K562 (cell line): ENCODE results near the gene AKR1A1. TPM values are rescaled to one million over a fixed set of nuclear protein-coding genes. Genes with fewer than 3 reads are reported as not detected.

Experiments used
- CHD7 ChIP-seq: fragments of 200-600 bp; sonication (generic); IDR thresholded peaks from one replicate; pipeline ENCODE4 v1.6.1; 2012; ENCODE audit warnings: mild to moderate bottlenecking, low read depth, low read length, inconsistent platforms
- L3MBTL2 ChIP-seq: fragments of 450-650 bp; IDR thresholded peaks from 2 replicates; pipeline ENCODE4 v1.6.1; 2016; ENCODE audit warnings: mild to moderate bottlenecking, moderate library complexity
- MYC ChIP-seq, 2 experiments: fragments of 250-450 bp in 1 of 2; sonication (Bioruptor Pico) in 1 of 2; IDR thresholded peaks; 2 replicates each; pipeline versions ENCODE4 v1.5.1 to v1.6.1; 2012 to 2021; ENCODE audit warnings: low read depth in 2 of 2, borderline replicate concordance in 1 of 2, improper control_type of control experiment in 1 of 2, low read length in 1 of 2, mild to moderate bottlenecking in 1 of 2, moderate library complexity in 1 of 2
- NEUROD1 ChIP-seq: fragments of 150-350 bp; IDR thresholded peaks from 2 replicates; pipeline ENCODE4 v1.6.1; 2014; ENCODE audit warnings: borderline replicate concordance, low read length, low read depth; ENCODE audit not compliant: partially characterized antibody
- NR2C1 ChIP-seq, 2 experiments: fragments of 450-650 bp; IDR thresholded peaks; 2 replicates each; pipeline ENCODE4 v1.6.1; 2017; ENCODE audit warnings: mild to moderate bottlenecking in 2 of 2, antibody characterized with exemption in 1 of 2, inconsistent platforms in 1 of 2, missing compliant biosample characterization in 1 of 2, missing genetic modification characterization in 1 of 2
- NR2C2 ChIP-seq, 2 experiments: fragments of 200-800 bp in 1 of 2; sonication (Bioruptor generic) in 1 of 2; sonication (generic) in 1 of 2; formaldehyde crosslinking in 1 of 2; IDR thresholded peaks; 2 replicates each; pipeline versions ENCODE4 v1.6.1 to v1.8.0; 2016 to 2022; ENCODE audit warnings: mild to moderate bottlenecking in 1 of 2, missing compliant biosample characterization in 1 of 2, missing genetic modification characterization in 1 of 2, missing genetic modification reagents in 1 of 2
- POLR2A ChIP-seq: fragments of 450-650 bp; conservative IDR thresholded peaks from 2 replicates; pipeline ENCODE4 v1.6.1; 2016
- ZNF512 ChIP-seq: IDR thresholded peaks from 2 replicates; pipeline ENCODE4 v1.6.1; 2016; ENCODE audit warnings: missing genetic modification characterization, missing compliant biosample characterization
- ZNF592 ChIP-seq: fragments of 450-650 bp; IDR thresholded peaks from 2 replicates; pipeline ENCODE4 v1.6.1; 2017; ENCODE audit warnings: antibody characterized with exemption, mild to moderate bottlenecking
- polyA plus RNA-seq, 8 experiments: library from polyadenylated mRNA; depleted of rRNA in 4 of 8; stranded (reverse) in 5 of 8; unstranded in 3 of 8; fragments of >200 nt; fragmentation: Nextera tagmentation in 2 of 8; fragmentation: Illumina TruSeq in 1 of 8; extraction: Ambion mirVana in 2 of 8; extraction: Trizol in 1 of 8; gene quantifications; 2 replicates each; pipeline versions ENCODE4 v1.2.1 to v1.2.3, GENCODE V29; 2011 to 2014; ENCODE audit warnings: inconsistent platforms in 1 of 8, missing spikeins in 1 of 8
- total RNA-seq, 7 experiments: library from RNA; depleted of rRNA in 6 of 7; stranded (reverse); fragments of >200 nt in 6 of 7; fragmentation: Illumina TruSeq in 2 of 7; extraction: Trizol in 2 of 7; gene quantifications; 2 replicates each; pipeline versions ENCODE4 v1.2.1 to v1.2.3, GENCODE V29; 2011 to 2021; ENCODE audit warnings: low replicate concordance in 1 of 7

AKR1A1 gene
- total and polyA plus RNA-seq, 9 of the 15 experiments (the other 6 are each of a cell fraction or from before 2014, with no cell fraction given): 68.6 to 211 (median 132) TPM

GRCh38 chr1:45536886-45537285, 13.7 kb upstream of the AKR1A1 start (continued):
- TF ChIP-seq ZNF512 (tag) (peak; percentile 31; the same call in 1 of the 2 replicates), CHD7 (no peak), NR2C1 (IDR thresholded peaks at IDR 0.05) (peak; percentile 93), NR2C1 (tag; IDR thresholded peaks at IDR 0.05) (peak; percentile 92), NR2C2 (CRISPR knock-in tag; IDR thresholded peaks at IDR 0.05) (no peak), NR2C2 (tag; IDR thresholded peaks at IDR 0.05) (peak; percentile 88), NEUROD1 (no peak), ZNF592 (0 out of 2 replicates have a peak, but pooled peaks have one; percentile 43), L3MBTL2 (peak; percentile 45; the same call in 1 of the 2 replicates), MYC (IDR thresholded peaks at IDR 0.05; ENCODE audit: low read depth, low read length) (0 out of 2 replicates have a peak, but pooled peaks have one; percentile 10), MYC (CRISPR knock-in tag; IDR thresholded peaks at IDR 0.05; ENCODE audit: borderline replicate concordance, low read depth) (no peak), POLR2A (no peak)
